Measurements from ENCODE around the gene USP44.

GRCh38 chr12:95509300-95509699 lies 42.0 kb downstream of the USP44 start:
- TF ChIP-seq CTCF (conservative IDR thresholded peaks at IDR 0.05; ENCODE audit: low read depth in 2 of 2) (no peak), ETS1 (IDR thresholded peaks at IDR 0.05) (no peak), CREB1 (CRISPR knock-in tag; IDR thresholded peaks at IDR 0.05; ENCODE audit: low read depth) (no peak), JUNB (IDR thresholded peaks at IDR 0.05; ENCODE audit: unreplicated experiment) (no peak), EZH2 (IDR thresholded peaks at IDR 0.05; ENCODE audit: low read depth, unreplicated experiment) (no peak), POLR2AphosphoS5 (IDR thresholded peaks at IDR 0.05; ENCODE audit: low read depth) (no peak), ZNF331 (CRISPR knock-in tag; IDR thresholded peaks at IDR 0.05; ENCODE audit: low read depth) (no peak), REST (IDR thresholded peaks at IDR 0.05; ENCODE audit: unreplicated experiment) (no peak), EZH2phosphoT487 (IDR thresholded peaks at IDR 0.05; ENCODE audit: unreplicated experiment) (no peak), ZNF114 (CRISPR knock-in tag; IDR thresholded peaks at IDR 0.05) (no peak), ZNF462 (CRISPR knock-in tag; IDR thresholded peaks at IDR 0.05) (no peak)

Data from GM23338 (cell line).